ENCODE measurements around the gene TSR3.

Gene TSR3

DNA sequence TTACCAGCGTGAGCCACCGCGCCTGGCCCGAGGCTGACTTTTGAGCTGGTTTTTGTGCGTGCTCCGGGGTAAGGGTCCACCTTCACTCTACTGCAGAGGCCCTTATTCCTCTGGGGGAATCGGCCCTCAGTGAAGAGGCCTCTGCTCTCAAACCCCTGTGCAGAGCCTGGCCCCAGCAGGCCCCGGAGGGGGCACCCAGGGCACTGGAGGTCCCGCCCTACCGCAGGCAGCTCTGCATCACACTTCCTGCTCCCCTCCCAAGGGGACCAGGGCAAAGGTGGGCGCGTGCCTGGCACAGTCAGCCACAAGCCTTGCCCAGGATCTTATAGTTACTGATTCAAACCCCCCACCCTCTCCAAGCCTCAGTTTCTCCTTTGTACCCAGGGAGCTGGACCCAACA, 45.9 kb downstream of the TSR3 start:
- DNase-seq (ENCODE audit: low spot score) = no peak
- H3K4me3 ChIP-seq = no peak overlapping the region
- H3K27ac ChIP-seq = no peak overlapping the region
- TF ChIP-seq, protein P1, sequence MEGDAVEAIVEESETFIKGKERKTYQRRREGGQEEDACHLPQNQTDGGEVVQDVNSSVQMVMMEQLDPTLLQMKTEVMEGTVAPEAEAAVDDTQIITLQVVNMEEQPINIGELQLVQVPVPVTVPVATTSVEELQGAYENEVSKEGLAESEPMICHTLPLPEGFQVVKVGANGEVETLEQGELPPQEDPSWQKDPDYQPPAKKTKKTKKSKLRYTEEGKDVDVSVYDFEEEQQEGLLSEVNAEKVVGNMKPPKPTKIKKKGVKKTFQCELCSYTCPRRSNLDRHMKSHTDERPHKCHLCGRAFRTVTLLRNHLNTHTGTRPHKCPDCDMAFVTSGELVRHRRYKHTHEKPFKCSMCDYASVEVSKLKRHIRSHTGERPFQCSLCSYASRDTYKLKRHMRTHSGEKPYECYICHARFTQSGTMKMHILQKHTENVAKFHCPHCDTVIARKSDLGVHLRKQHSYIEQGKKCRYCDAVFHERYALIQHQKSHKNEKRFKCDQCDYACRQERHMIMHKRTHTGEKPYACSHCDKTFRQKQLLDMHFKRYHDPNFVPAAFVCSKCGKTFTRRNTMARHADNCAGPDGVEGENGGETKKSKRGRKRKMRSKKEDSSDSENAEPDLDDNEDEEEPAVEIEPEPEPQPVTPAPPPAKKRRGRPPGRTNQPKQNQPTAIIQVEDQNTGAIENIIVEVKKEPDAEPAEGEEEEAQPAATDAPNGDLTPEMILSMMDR (IDR thresholded peaks at IDR 0.05) = no peak

DNA sequence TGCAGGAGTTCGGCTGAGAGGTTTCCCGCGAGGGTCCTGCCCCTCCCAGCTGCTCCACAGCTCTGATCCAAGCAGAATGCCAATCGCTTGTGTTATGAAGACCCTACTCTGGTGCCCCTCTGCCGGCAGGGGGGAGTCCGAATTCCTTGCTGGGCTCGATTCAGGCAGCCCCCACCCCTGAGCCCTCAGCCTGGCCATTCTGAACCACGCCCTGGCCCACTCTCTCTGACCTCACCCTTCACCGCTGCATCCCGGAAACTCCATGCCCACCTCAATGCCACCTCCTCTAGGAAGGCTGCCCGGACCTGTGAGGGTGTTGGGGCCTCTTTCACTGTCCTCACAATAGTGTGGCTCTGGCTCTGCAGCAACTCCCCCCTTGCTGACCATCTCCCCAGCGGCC, 50.1 kb downstream of the TSR3 start:
- no peak overlapping the region for H3K4me3 ChIP-seq
- no peak overlapping the region for H3K27ac ChIP-seq
- TF ChIP-seq, protein P1 (IDR thresholded peaks at IDR 0.05) = no peak
- no peak for DNase-seq (ENCODE audit: low spot score)

DNA sequence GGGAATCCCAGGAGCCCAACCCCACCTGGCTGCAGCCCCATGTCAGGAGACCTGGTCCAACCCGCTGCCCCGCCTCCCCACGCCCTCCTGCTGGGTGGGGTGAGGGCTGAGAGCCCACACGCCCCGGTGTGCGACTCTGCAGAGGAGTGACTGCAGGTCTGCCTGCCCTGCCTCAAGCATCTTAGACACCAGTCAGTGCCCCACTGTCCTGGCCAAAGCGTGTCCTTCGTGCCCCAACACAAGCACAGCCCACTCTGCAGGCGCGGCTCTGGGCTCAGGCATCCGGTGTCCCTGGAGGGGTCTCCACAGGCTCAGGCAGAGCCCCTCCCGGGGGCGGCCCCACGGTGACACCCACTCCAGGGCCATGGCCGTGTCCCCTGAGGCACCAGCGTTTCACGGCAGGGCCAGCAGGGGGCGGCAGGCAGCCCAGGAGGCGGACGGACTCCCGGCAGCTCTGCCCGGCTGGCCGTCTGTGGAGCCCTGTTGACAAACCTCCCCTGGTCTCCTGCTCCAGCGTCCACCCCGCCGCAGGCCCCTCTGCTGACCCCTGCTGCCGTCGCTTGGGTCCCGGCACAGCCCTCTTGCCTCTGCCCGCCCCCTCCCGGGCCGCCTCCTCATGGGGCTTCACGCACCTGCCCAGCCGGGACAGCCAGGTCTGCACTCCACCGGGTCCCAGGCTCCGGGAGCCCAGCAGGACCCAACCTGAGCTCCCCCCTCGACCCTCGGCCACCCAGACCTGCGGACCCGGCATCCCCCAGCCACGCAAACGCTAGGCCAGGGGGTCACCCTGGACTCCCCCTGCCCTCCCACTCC, 50.8 kb downstream of the TSR3 start:
- TF ChIP-seq, protein P1 (IDR thresholded peaks at IDR 0.05) = peak; percentile 69
- Histone ChIP-seq H3K4me3 (peak overlapping the region; percentile 45), H3K27ac (no peak overlapping the region)
- no peak for DNase-seq (ENCODE audit: low spot score)

DNA sequence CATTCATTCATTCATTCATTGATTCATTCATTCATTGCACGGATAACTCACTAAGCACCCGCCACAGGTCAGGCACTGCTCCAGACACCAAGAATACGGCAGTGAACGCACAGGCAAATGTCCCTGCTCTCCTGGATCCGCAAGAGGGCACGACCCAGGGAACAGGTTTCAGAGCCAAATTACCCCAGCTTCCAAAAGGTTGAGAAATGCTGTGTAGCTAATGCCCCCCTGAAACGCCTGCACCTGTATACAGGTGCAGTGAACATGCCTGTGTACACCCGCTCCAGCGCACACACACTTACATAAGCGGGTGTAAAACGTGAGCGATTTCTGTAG, 51.8 kb downstream of the TSR3 start:
- Histone ChIP-seq H3K27ac (no peak overlapping the region), H3K4me3 (no peak overlapping the region)
- DNase-seq (ENCODE audit: low spot score) = no peak
- TF ChIP-seq, protein P1 (IDR thresholded peaks at IDR 0.05) = no peak

Data from coronary artery (tissue), 2 donors.